HTERT RPE-1 (cell line): ENCODE results near the gene CCDC117.
"Not testable (repeated sequence)": the region's sequence is repeated elsewhere in the genome, so short reads cannot be mapped to it uniquely, and the experiment has no call there.

Experiments used
- in situ Hi-C: fragments of 300-500 bp; cut with MboI; formaldehyde crosslinking; loops from 4 replicates; pipeline ENCODE4 v1.14.3; 2020; ENCODE audit warnings: low sequenced_read_pairs

Gene CCDC117

DNA sequence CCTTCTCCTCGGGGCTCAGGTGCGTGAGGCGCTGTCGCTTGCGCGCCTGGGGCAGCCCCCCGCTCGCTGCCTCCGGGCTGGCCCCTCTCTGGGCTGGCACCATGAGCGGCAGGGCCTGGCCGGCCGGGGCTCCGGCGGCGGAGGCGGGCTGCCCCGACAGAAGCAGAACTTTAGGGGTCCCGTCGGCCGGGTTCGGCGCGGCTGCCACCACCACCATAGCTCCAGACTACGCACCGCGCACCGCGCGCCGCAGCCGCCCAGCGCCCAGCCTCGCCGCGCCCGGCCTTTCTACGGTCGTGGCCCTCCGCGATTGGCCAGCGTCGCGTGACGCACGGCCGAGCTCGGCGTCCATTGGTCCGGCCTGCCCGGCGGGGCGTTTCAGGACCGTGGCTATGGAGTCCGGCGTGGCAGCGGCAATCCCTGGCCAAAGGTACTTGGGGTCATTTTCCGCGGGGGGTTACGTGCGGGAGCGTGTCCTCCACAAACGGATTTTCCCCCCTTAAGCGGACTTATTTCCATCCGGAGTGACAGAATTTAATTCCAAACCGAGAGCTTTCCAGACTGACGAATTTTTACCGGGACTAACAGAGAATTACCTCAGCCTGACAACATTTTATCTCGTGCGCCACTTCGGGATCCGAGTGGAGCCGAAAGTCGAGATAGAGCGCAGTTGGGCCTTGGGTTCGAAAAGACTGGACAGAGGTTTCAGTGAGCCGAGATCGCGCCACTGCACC is 28.0 kb downstream of the CCDC117 start, which contains the start of gene XBP1:
TSS of gene XBP1 (minus strand) at position 262 of the 734 bp plus-strand sequence.
- in situ Hi-C loops = no loop called here

DNA sequence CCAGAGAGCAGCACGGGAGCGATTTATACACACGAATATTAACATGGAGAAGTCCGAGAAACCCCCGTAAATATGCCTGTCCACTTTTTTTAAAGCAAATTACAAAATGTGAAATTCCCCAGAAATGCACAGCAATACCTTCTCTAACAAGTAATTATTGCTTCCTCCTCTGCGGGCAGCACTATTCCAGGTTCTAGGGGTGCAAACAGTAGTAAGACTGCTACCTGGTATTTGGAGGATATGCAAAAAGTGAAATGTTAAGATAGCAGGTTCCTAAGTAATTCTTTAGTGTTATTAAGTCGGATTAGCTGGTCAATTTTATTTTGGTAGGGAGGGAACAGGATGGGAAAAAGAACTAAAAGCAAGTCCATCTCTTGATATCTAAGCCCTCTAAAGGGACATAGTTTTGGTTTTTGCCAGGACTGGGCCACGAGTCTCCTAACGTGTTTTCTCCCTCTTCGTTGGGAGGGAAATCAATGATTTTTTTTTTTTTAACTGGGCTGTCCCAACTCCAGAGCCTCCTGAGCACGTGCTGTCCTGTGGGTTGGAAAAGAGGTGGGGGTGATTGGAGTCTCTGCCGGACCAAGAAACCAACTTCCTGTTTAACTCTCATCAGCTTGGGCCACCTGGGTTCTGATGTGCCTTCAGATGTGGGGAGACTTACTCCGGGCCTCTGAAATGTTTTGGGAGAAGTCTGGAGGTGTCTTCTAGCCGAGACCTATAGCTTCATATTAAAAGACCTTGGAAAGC is 29.5 kb downstream of the CCDC117 start:
- in situ Hi-C loops = no loop called here

DNA sequence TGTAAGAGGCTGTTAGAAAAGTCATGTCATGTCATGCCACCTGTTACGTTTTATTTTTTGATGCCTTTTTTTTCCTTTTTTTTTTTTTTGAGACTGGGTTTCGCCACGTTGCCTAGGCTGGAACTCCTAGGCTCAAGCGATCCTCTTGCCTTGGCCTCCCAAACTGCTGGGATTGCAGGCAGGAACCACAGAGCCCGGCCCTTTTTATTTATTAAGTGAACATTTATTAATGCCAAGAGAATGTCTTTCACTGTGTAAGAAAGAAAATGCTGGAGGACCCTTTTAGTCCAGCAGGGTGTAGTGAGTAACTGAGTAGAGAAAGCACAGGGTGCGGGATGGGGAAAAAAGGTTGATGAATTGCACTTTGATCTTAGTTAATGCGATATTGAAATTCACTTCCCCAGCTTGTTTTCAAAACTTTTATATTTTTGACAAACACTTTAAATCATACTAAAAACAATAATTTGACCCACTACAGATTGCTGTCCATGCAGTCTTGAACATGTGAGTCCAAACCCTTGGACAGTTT is 30.2 kb downstream of the CCDC117 start:
- in situ Hi-C loops = no loop called here

DNA sequence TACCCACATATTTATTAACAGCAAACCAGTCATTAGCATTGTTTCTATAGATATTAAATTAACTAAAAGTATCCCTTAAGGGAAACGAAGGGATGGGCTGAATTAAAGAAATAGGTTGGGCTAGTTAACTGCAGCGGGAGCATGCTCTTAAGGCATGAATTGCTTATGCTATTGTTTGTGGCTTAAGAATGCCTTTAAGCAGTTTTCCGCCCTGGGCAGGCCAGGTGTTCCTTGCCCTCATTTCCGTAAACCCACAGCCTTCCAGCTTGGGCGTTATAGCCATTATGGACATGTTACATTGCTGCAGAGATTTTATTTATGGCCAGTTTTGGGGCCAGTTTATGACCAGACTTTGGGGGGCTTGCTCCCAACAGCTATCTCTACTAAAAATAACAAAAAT is 32.9 kb downstream of the CCDC117 start:
- in situ Hi-C loops = not testable (repeated sequence)

DNA sequence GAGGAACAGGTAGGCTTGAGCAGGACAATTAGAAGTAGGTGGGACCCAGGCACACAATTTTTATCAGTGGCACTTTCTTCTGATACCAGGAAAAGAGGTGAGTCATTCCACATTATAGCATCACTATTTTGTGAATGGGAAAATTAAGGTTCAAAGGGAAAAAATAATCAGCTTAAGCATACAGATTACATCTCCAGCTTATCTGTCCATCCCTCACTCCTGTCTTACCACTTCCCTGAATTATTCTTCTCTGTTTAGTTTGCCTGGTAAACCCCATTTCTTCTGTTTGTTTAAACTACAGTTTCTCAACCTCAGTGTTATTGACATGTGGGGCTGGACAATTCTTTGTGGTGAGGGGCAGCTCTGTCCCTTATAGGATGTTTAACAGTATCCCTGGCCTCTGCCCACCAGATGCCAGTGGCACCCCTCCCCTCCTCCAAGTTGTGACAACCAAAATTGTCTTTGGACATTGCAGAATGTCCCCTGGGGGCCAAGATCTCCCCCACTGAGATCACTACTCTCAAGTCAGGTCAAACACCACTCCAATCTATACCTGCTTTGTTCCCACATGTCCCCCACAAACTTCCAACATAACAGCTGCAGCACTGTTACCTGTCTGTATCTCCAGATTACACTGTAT is 36.3 kb downstream of the CCDC117 start:
- in situ Hi-C loops = no loop called here

DNA sequence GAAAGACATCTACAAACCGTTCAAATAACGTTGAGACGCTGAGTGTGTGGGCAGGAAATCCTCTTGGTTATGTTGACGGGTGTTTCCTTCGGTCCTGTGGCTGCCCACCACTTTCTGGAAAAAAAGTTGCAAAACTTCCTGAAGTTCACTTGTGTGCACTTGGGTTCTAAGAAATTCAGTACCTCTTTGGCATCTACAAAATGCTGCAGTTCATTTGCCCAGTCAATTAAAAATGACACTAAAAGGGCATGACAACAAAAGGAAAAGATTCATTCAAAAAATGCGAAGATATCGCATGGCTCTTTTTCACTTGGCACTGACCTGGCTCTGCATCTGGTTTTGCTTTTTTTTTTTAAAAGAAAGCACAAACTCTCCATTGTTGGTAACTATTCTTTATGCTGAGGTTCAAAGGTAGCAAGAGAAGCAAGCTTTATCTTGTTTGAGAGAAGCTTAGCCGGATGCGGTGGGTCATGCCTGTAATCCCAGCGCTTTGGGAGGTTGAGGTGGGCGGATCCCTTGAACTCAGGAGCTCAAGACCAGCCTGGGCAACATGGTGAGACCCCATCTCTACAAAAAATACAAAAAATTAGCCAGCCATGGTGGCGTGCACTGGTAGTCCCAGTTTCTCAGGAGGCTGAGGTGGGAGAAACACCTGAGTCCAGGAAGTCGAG is 38.5 kb downstream of the CCDC117 start:
- in situ Hi-C loops = no loop called here

DNA sequence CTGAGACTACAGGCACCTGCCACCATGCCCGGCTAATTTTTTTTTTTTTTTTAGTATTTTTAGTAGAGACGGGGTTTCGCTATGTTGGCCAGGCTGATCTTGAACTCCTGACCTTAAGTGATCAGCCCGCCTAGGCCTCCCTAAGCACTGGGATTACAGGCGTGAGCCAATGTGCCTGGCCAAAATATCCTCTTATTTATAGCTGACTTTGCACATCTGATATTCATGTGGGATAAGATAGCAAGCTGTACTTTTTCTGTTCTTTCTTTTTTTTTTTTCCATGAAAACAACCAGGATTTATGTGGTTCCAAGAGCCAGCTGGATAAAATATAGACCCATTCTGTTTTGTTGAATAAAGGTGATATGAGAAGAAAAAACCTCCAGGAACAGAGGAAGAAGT is 40.0 kb downstream of the CCDC117 start:
- in situ Hi-C loops = no loop called here

DNA sequence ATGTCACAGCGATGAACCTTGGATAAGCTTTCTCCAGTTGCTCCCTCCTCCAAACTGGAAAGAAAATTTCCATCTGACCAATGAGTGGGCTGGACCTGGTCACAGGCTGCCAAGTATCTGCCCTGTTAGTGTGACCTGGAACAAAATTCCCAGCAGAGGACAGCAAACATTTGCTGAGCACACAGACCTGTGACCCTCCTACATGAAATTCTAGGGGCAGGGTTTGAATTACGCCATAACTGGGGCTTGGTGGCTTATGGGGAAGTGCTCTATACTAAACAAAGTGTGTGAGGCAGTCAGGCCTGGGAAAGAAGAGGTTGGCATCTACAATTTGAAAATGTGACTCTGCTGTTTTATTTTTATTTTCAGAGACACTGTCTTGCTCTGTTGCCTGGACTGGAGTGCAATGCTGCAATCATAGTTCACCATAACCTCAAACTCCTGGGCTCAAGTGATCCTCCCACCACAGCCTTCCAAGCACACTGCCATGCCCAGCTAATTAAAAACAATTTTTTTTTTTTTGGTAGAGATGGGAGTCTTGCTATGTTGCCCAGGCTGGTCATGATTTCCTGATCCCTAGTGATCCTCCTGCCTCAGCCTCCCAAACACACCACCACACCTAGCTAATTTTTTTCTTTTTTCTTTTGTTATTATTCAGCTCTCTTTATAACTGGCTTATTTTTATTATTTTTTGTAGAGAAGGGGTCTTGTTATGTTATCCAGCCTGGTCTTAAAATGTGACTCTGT is 41.5 kb downstream of the CCDC117 start:
- in situ Hi-C loops = no loop called here

DNA sequence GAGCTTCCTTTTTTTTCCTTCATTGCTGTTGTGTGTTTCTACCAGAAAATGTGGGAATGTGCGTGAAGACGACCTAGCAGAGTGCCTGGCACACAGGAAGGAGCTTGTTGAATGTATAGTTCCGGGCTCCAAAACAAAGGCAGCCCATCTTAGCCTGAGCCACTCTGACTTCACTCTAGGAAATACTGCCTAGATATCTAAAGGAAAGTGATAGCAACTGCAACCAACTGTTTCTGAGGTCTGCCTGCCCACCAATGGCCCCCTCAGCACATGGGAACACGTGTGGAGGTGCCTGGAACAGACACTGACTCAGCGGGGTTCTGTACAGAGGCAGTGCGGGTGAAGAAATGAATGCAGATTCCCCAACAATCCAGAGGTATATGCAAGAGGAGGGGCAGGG is 42.6 kb downstream of the CCDC117 start:
- in situ Hi-C loops = no loop called here

DNA sequence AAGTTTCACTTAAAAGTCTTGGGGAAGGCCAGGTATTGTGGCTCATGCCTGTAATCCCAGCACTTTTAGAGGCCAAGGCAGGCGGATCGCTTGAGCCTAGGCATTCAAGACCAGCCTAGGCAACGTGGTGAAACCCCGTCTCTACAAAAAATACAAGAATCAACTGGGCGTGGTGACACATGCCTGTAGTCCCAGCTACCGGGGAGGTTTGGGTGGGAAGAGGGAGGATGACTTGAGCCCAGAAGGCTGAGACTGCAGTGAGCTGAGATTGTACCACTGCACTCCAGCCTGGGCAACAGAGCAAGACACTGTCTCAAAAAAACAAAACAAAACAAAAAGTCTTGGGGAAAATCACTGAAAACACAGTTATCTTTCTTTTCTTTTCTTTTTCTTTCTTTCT is 43.2 kb downstream of the CCDC117 start:
- in situ Hi-C loops = no loop called here

DNA sequence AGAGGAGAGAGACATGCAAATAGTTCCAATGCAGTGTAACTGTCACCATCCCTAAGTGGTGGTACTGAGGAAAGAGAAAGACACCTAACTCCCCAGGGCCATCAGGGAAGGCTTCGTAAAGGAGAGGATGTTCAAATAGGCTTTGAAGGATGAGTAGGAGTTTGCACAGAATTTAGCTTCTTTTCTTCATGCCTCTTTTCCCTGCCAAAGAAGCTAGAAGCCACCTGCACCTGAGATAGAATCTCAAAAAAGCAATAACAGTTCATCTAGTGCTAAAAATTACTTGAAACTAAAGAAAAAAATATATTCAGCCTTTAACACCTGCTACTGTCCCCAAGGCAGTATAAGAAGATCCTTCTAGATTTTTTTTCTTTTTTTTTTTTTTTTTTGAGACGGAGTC is 44.6 kb downstream of the CCDC117 start:
- in situ Hi-C loops = no loop called here

DNA sequence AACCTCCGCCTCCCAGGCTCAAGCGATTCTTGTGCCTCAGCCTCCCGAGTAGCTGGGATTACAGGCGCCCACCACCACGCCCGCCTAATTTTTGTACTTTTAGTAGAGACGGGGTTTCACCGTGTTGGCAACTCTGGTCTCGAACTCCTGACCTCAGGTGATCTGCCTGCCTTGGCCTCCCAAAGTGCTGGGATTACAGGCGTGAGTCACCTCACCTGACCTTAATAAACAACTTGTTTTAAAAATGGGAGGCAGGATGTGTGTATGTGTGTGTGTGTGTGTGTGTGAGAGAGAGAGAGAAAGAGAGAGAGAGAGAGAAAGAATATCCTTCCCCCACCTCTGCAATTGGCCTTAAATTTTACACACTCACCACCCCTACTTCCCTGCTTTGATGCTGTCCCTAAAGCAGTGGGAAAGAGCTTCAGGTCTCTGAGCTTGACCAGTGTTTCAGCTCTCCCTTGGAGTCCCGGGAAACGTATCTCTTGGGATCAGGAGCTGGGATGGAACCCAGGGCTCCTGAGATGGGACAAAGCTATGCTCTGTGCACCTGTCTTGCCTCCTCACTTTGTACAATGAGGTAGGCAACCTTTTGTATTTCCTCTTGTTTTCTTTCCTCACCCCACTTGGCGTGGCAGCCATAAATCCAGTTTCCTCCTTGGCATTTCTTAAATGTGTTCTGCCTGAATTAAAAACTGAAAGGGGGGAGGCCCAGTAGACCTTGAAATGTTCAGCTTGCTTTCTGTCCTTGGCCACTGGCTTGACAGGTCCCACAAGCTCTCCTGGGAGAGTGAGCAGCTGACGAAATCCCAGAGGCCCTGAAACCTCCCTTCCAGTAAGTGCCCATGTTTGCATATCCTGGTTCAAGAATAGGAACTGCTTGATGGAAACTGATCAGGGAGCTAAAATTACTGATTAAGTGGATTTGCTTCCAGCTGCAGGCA is 45.7 kb downstream of the CCDC117 start:
- in situ Hi-C loops = no loop called here

DNA sequence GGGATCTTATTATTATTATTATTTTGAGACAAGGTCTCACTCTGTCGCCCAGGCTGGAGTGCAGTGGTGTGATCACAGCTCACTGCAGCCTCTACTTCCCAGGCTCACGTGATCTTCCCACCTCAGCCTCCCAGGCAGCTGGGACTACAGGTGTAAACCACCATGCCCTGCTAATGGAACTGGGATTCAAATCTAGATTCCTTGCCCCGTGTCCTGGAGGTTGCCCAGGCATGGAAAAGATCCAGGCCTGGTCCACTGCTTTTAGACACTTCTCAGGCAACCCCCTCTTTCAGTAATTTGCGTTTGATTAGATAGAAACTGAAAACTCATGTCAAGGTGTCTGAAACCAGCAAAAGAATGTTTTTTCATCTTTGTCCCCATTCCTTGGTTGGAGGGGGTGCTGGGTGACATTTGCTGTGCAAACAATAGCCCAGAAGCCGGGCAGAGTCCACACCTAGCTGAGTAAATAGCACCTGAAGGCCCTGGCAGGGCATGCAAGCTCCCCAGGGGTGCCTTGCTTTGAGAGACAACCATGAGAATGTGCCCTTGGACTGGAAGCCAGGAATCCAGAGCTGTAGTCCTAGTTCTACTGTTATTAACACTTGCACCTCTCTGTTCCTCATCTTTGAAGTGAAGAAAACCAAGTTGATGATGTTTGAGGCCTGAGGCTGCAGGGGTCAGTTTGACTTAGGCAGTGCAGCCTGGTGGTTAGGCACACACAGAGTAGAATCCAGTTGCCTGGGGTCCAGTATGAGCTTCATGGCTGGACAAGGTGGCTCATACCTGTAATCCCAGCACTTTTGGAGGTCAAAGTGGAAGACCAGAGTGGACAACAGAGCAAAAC is 47.0 kb downstream of the CCDC117 start:
- in situ Hi-C loops = no loop called here

DNA sequence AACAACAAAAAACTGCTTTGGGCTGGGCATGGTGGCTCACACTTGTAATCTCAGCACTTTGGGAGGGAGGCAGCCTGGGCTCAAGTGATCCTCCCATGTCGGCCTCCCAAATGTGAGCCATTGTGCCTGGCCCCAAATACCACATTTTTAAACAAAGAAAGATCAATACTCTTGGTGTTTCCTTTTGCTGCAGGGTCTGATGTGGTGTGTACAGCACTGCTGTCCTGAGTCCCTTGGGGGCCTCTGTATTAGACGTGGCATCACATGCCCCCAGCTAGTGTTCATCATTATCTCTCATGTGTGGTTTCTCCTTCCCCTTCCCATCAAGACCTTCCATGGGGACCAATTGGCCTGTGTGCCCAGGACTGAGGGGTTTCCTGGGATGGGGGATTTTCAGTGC is 48.4 kb downstream of the CCDC117 start:
- in situ Hi-C loops = no loop called here

DNA sequence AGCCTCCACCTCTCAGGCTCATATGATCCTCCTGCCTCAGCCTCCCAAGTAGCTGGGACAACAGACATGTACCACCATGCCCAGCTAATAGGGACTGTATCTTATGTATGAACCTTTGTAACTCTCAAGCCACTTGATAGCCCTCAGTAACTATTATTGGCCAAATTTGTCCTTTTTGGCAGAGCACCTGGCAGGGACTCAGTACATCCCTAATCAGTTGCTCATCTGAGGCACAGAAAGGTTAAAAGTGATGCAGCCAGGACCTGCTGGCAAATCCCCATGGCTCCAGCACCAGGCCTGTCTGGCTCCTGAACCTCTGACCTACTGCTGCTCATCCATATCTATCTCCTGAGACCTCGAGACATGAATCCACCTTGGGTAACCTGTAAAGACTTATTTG is 49.0 kb downstream of the CCDC117 start:
- in situ Hi-C loops = no loop called here

DNA sequence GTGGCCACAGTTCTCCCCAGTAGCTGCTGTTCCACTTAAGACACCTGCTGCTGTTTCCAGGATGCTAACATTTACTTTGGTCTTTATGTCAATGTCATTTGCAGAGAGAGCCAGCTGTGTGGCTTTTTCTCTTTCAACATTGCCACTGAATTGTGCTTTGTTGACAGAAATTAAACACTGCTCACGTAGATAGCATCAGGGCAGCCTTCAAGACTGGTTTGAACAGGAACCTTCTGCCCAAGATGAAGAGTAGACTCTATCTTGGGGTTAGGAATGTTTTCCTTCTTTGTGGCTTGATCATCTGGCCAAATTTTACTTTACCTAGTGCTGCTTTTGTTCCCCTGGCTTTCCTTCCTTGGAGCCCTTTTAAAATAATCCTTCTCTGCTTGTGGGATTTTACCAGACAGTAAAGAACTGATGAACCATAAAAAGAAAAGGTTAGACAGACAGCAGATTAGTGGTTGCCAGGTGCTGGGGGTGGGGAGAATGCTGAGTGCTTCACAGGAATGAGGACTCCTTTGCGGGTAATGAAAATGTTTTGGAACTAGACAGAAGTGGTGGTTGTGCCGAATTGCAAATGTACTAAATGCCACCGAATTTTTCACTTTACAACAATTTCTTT is 50.5 kb downstream of the CCDC117 start:
- in situ Hi-C loops = no loop called here

DNA sequence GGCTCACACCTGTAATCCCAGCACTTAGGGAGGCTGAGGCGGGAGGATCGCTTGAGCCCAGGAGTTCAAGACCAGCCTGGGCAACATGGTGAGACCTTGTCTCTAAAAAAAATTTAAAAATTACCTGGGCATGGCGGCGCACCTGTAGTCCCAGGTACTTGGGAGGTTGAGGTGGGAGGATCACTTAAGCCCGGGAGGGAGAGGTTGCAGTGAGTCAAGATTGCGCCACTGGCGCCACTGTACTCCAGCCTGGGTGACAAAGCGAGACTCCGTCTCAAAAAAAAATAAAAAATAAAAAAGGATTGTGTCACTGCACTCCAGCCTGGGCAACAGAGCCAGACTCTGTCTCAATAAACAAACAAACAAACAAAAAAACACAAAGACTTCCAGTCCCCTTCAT is 52.0 kb downstream of the CCDC117 start:
- in situ Hi-C loops = not testable (repeated sequence)

DNA sequence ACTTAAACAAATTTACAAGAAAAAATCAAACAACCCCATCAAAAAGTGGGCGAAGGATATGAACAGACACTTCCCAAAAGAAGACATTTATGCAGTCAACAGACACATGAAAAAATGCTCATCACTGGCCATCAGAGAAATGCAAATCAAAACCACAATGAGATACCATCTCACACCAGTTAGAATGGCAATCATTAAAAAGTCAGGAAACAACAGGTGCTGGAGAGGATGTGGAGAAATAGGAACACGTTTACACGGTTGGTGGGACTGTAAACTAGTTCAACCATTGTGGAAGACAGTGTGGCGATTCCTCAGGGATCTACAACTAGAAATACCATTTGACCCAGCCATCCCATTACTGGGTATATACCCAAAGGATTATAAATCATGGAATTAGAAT is 53.9 kb downstream of the CCDC117 start:
- in situ Hi-C loops = not testable (repeated sequence)
